Measurements from ENCODE around the gene ZNF831. TPM values are rescaled to one million over a fixed set of nuclear protein-coding genes. Genes with fewer than 3 reads are reported as not detected.

ZNF831 gene
- total RNA-seq, 4 donors from 2014 or later = 0.15 to 1.2 (median 0.37) TPM

DNA sequence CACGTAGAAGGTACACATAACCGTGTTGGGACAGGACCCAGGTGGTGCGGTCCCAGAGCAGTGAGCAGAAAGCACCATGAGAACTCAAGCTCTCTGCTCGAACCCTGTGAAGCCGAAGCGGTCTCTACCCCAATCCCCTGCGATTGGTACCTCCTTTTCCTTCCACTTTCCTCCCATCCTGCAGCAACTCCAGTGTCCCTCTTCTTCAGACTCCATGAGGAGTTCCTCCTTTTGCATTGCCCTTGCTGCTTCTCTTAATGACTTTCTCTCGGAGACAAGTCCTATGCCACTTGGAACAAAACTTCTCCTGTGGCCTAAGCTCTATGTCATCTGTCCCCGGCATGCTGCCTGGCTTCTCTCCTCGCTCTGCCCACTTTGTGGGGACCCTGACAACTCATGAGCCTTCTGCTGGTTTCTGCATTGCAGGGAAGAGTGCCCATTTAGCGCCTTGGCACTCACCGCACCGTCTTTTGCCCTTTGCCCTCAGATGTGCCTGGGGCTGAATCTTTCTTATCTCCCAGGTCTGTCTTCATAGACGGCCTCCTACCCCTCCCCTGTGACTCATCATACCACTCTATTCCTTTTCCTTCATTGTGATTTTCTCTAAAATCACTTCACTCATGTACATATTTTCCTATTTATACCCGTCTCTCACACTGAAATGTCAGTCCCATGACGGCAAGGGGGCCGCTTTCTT, 9.2 kb upstream of the ZNF831 start:
- ATAC-seq = no peak

DNA sequence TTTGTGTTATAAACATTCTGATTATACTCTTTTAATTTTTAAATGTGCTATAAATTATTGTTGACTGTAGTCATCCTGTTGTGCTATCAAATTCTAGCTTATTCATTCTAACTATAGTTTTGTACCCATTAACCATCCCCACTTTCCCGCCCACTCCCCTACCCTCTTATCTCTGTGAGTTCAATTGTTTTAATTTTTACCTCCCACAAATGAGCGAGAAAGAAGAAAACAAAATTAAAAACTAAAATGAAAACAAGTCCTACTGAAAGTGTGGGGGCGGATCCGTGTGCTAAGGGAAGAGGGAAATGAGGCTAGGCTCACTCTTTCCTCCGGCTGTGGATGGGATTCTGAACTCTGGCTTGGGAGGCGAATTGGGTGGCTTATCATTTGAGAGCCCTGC, 6.6 kb upstream of the ZNF831 start:
- Histone ChIP-seq H3K27me3 (peaks cover 17% of the 10 kb centered on the region), H3K4me3 (no peak overlapping the region), H3K4me1 (peaks cover 0 to 39% (median 6%) of the 10 kb centered on the region in 3 donors), H3K27ac (no peak overlapping the region), H3K36me3 (no peaks in the 10 kb centered on the region), H3K9me3 (no peaks in the 10 kb centered on the region)
- TF ChIP-seq CTCF (IDR thresholded peaks at IDR 0.05) (no peak), POLR2A (IDR thresholded peaks at IDR 0.05) (no peak), POLR2AphosphoS5 (IDR thresholded peaks at IDR 0.05) (no peak), EP300 (IDR thresholded peaks at IDR 0.05) (no peak)
- ATAC-seq = no peak
- WGBS, 2 donors (ENCODE audit: low coverage in 1 of 2) = 57 to 100% methylated on average over 1 to 6 of the region's 6 CpGs

More for the DNA sequence above, 9.2 kb upstream of the ZNF831 start:
- H3K27me3 ChIP-seq = peaks cover 7% of the 10 kb centered on the region
- no peaks in the 10 kb centered on the region for H3K36me3 ChIP-seq
- H3K9me3 ChIP-seq = no peaks in the 10 kb centered on the region
- peaks cover 0 to 46% (median 6%) of the 10 kb centered on the region in 3 donors for H3K4me1 ChIP-seq
- H3K4me3 ChIP-seq = no peak overlapping the region
- WGBS, 2 donors (ENCODE audit: low coverage in 1 of 2) = 86 to 90% methylated on average over 13 to 17 of the region's 17 CpGs
- TF ChIP-seq CTCF (IDR thresholded peaks at IDR 0.05) (no peak), EP300 (IDR thresholded peaks at IDR 0.05) (no peak), POLR2AphosphoS5 (IDR thresholded peaks at IDR 0.05) (no peak), POLR2A (IDR thresholded peaks at IDR 0.05) (no peak)
- no peak overlapping the region for H3K27ac ChIP-seq

DNA sequence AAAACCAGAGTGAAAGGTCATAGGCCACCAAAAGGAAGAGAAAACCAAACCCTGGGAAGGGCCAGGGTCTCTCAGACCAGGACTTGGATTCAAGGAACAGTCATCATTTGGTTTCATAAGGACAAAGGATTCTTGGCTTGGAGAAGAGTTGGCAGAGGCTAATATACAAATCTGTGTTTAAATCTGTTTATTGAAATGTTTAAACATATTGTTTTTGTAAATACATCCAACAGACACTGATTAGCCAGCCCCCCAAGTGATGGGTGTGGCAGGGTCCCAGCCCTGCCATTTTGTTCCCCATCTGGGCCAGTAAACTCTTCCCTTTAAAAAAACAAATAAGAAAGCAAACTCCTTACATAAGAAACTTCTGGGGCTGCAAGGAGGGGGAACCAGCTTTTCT, 6.1 kb upstream of the ZNF831 start:
- Histone ChIP-seq H3K36me3 (no peaks in the 10 kb centered on the region), H3K27me3 (peaks cover 20% of the 10 kb centered on the region), H3K4me3 (no peak overlapping the region), H3K4me1 (peaks cover 0 to 34% (median 6%) of the 10 kb centered on the region in 3 donors), H3K27ac (no peak overlapping the region), H3K9me3 (peaks cover 0 to 5% (median 0%) of the 10 kb centered on the region in 3 donors)
- ATAC-seq = no peak
- TF ChIP-seq POLR2A (IDR thresholded peaks at IDR 0.05) = no peak
- no peak for TF ChIP-seq POLR2AphosphoS5 (IDR thresholded peaks at IDR 0.05)
- no peak for TF ChIP-seq EP300 (IDR thresholded peaks at IDR 0.05)
- no peak for TF ChIP-seq CTCF (IDR thresholded peaks at IDR 0.05)

GRCh38 chr20:59157961-59158541, 5.6 kb upstream of the ZNF831 start:
- no peaks in the 10 kb centered on the region for H3K36me3 ChIP-seq
- H3K4me3 ChIP-seq = no peak overlapping the region
- peaks cover 0 to 5% (median 0%) of the 10 kb centered on the region in 3 donors for H3K9me3 ChIP-seq
- TF ChIP-seq POLR2A (IDR thresholded peaks at IDR 0.05) (no peak), CTCF (IDR thresholded peaks at IDR 0.05) (no peak), POLR2AphosphoS5 (IDR thresholded peaks at IDR 0.05) (no peak), EP300 (IDR thresholded peaks at IDR 0.05) (no peak)
- H3K27ac ChIP-seq = no peak overlapping the region
- WGBS, 2 donors (ENCODE audit: low coverage in 1 of 2) = 39 to 64% methylated on average over 3 to 5 of the region's 12 CpGs
- peaks cover 20% of the 10 kb centered on the region for H3K27me3 ChIP-seq
- peaks cover 0 to 29% (median 4%) of the 10 kb centered on the region in 3 donors for H3K4me1 ChIP-seq
- ATAC-seq = peak; percentile 45

- TF ChIP-seq CTCF (IDR thresholded peaks at IDR 0.05) (no peak), POLR2AphosphoS5 (IDR thresholded peaks at IDR 0.05) (no peak), POLR2A (IDR thresholded peaks at IDR 0.05) (no peak), EP300 (IDR thresholded peaks at IDR 0.05) (no peak)
- Histone ChIP-seq H3K4me3 (no peak overlapping the region), H3K9me3 (peaks cover 0 to 5% (median 0%) of the 10 kb centered on the region in 3 donors), H3K36me3 (no peaks in the 10 kb centered on the region), H3K27ac (no peak overlapping the region), H3K27me3 (peaks cover 20% of the 10 kb centered on the region), H3K4me1 (peaks cover 0 to 23% (median 0%) of the 10 kb centered on the region in 3 donors)
- ATAC-seq = no peak
- WGBS, 2 donors (ENCODE audit: low coverage in 1 of 2) = 86 to 89% methylated on average over 3 to 6 of the region's 6 CpGs
Observed at GRCh38 chr20:59158673-59159072, 4.9 kb upstream of the ZNF831 start.
